Brain microvascular endothelial cell (primary cell): ENCODE data around the gene LRBA.

Experiments used
- DNase-seq: peaks from one replicate; pipeline ENCODE4 v3.0.0-alpha.2; 2020
- H3K27ac ChIP-seq: fragments of 250-450 bp; sonication (Bioruptor Pico); 2 replicates; pipeline ENCODE4 v1.5.1; 2020; ENCODE audit warnings: mild to moderate bottlenecking, moderate library complexity
- H3K27me3 ChIP-seq: fragments of 250-450 bp; sonication (Bioruptor Pico); replicated peaks from 2 replicates; pipeline ENCODE4 v1.5.1; 2020; ENCODE audit warnings: mild to moderate bottlenecking
- H3K36me3 ChIP-seq: fragments of 250-450 bp; sonication (Bioruptor Pico); replicated peaks from 2 replicates; pipeline ENCODE4 v1.5.1; 2020; ENCODE audit warnings: mild to moderate bottlenecking
- H3K4me3 ChIP-seq: 2 replicates; pipeline ENCODE4 v1.5.1; 2011; ENCODE audit warnings: low read depth, mild to moderate bottlenecking, control low read depth, low read length, moderate library complexity
- in situ Hi-C: cut with HindIII; loops from 2 replicates; pipeline ENCODE4 v1.10.0; 2017; ENCODE audit warnings: low sequenced_read_pairs, low pct_ligation_motif_present
- TF ChIP-seq, protein P1 (sequence below): IDR thresholded peaks from 2 replicates; pipeline ENCODE4 v1.5.1; 2011; ENCODE audit warnings: low read depth, mild to moderate bottlenecking, moderate library complexity, low read length, control low read depth, inconsistent platforms; ENCODE audit errors: missing control alignments

LRBA gene

DNA sequence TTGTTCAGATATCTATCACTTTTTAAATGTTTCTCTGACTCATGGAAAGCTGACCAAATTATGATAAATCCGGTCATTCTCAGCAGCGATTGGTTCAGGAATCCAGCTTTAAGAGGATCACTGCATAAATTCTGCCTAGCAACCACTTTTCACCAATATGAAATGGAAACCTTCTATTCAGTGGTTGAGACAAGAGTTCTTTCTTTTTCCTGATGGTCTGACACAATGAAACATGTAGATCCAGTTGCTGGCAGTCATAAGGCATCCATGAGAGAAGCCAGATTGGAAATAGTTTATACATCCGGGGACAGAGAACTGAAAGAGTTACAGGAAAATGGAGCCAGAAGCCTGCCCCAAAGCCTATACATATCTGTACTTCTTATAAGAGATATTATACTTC, 406.0 kb downstream of the LRBA start:
- DNase-seq, result no peak
- Histone ChIP-seq H3K4me3 (no peak overlapping the region), H3K27ac (no peak overlapping the region), H3K36me3 (no peaks in the 10 kb centered on the region), H3K27me3 (no peaks in the 10 kb centered on the region)
- in situ Hi-C loops, result no loop called here
- TF ChIP-seq, protein P1, sequence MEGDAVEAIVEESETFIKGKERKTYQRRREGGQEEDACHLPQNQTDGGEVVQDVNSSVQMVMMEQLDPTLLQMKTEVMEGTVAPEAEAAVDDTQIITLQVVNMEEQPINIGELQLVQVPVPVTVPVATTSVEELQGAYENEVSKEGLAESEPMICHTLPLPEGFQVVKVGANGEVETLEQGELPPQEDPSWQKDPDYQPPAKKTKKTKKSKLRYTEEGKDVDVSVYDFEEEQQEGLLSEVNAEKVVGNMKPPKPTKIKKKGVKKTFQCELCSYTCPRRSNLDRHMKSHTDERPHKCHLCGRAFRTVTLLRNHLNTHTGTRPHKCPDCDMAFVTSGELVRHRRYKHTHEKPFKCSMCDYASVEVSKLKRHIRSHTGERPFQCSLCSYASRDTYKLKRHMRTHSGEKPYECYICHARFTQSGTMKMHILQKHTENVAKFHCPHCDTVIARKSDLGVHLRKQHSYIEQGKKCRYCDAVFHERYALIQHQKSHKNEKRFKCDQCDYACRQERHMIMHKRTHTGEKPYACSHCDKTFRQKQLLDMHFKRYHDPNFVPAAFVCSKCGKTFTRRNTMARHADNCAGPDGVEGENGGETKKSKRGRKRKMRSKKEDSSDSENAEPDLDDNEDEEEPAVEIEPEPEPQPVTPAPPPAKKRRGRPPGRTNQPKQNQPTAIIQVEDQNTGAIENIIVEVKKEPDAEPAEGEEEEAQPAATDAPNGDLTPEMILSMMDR, result no peak

DNA sequence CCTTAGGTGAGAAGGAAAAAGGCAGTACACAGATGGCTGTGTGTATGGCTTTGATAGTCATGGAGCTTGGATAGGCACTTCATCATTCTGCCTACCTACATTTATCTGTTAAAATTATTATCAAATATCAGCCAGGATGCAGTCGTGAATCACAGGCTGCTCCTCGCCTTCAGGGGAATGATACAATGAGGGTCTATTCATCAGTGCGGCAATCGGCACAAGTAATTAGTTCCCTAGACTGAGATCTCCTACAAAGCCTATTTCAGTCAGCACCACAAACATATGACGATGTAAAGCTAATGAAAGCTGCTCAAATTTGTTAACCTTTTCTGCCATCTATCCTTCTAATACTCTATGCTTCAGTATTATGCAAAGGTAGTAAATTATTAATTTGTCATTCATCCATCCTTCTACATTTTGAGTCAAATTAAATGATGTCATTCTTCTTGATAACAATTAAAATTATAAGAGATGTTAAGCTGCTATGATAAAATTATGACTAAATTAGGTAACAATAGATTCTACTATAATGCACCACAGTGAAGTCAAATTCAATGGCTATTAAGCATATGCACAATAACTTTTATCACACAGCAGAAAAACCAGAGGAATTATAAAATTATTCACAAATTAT, 414.2 kb downstream of the LRBA start:
- Histone ChIP-seq H3K36me3 (no peaks in the 10 kb centered on the region), H3K4me3 (no peak overlapping the region), H3K27ac (no peak overlapping the region), H3K27me3 (no peaks in the 10 kb centered on the region)
- TF ChIP-seq, protein P1, result no peak
- no peak for DNase-seq
- in situ Hi-C loops, result no loop called here

DNA sequence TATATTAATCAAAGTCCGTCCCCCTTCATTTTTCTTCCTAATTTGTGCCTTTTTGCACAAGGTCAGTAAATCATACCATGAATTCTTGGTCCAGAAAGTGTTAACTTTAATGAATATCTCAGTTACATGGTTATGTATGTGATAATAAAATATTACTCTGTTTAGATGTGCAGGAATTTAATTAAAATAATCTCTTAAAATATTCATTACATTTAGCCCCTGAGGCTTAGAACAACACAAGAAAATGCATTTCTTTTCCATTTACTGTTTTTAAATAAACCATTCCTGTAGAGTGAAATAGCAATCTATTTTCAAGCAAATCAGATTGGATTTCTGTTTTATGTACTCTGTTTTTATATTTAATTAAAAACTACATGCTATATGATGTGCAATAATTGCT, 415.5 kb downstream of the LRBA start:
- Histone ChIP-seq H3K36me3 (no peaks in the 10 kb centered on the region), H3K4me3 (no peak overlapping the region), H3K27me3 (no peaks in the 10 kb centered on the region), H3K27ac (no peak overlapping the region)
- TF ChIP-seq, protein P1, result no peak
- in situ Hi-C loops, result loop anchor here (25.0 kb wide), 1 partner anchor 287 kb away; no protein-coding TSS in a partner anchor
- DNase-seq, result no peak

DNA sequence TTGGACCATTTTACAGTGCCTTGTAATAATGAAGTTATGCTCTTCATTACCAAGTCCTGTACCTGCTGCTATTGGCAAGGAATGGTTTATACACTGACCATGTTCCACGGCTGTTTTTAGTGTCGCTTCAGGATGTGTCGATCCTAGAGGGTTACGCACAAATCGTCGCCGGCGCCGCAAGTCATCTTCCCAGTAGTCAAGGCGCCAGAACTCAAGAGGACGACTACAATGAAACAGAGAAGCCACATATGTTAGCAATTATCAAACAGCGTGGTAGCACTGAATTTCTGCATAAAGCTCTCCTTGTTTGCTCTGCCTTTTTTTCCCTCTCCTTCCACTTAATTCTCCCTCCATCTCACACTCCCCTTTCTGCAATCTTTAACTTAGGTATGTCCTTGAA, 416.2 kb downstream of the LRBA start:
- no peak overlapping the region for H3K27ac ChIP-seq
- H3K27me3 ChIP-seq, result no peaks in the 10 kb centered on the region
- no peaks in the 10 kb centered on the region for H3K36me3 ChIP-seq
- in situ Hi-C loops, result loop anchor here (25.0 kb wide), 1 partner anchor 287 kb away; no protein-coding TSS in a partner anchor
- no peak overlapping the region for H3K4me3 ChIP-seq
- TF ChIP-seq, protein P1, result no peak
- no peak for DNase-seq

DNA sequence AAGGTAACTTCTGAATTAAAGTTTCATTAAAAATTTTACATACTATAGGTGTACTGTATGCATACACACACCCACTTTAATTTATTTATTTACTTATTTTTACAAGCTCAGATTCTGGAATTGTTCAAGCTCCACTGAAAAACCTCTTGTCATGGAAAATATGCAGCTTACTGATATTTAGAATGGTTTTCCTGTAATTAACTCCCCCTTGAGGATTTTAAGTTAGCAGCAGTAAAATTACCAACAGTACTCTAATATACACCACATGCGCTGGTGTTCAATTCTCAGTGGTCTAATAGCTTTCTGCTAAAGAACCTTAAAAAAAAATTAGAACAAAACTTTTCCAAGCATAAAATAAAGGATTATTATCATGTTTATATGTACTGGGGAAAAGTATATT, 421.1 kb downstream of the LRBA start:
- Histone ChIP-seq H3K27ac (no peak overlapping the region), H3K4me3 (no peak overlapping the region), H3K27me3 (no peaks in the 10 kb centered on the region), H3K36me3 (no peaks in the 10 kb centered on the region)
- TF ChIP-seq, protein P1, result peak; percentile 23
- DNase-seq, result no peak
- in situ Hi-C loops, result loop anchor here (25.0 kb wide), 1 partner anchor 282 kb away; no protein-coding TSS in a partner anchor

DNA sequence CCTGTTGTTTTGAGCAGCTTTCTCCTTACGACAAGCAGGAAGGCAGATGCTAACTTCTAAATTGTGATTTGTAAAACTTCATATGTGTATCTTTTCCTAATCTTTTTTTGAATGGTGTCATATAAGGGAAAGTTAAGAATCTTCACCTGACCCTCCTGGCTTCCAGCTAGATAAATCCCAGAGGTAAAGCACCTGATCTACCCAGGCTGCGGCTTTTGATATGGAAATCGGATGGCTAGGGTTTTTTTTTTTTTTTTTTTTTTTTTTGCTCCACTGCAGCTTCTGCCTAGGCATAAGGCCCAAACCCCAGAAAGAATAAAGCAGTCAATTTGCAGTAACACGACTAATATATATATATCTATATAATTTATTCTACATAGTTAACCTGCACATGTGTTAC, 423.2 kb downstream of the LRBA start:
- no peak overlapping the region for H3K27ac ChIP-seq
- H3K36me3 ChIP-seq, result no peaks in the 10 kb centered on the region
- in situ Hi-C loops, result loop anchor here (25.0 kb wide), 1 partner anchor 280 kb away; no protein-coding TSS in a partner anchor
- H3K27me3 ChIP-seq, result no peaks in the 10 kb centered on the region
- TF ChIP-seq, protein P1, result no peak
- DNase-seq, result no peak
- no peak overlapping the region for H3K4me3 ChIP-seq
